GM18502 (cell line): ENCODE results near the gene GPC1.
"Not testable (repeated sequence)": the region's sequence is repeated elsewhere in the genome, so short reads cannot be mapped to it uniquely, and the experiment has no call there.

Experiments
- ATAC-seq: cut with Tn5 transposase; IDR thresholded peaks from one replicate; pipeline ENCODE4 v1.9.1; 2021; ENCODE audit warnings: mild to moderate bottlenecking; ENCODE audit not compliant: unreplicated experiment, poor library complexity

The GPC1 gene

DNA sequence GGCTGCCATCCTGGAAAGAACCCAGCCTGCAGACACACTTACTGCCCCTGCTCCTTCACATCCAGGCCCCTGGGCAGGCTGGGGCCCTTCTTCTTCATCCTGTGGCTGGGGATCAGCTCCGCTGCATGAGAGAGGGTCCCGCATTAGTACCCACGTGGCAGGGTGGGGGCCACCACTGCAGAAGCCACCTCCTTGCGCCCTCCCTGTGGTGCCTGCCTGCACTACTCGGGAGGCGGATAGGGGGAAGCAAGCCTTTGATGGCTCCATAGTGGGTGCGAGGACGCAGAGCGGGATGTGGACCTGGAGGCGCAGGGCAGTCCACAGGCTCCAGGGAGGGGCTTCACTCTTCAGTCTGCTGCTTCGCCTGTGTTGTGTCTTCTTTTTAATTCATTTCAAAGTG, 46.7 kb downstream of the GPC1 start:
- no peak for ATAC-seq

DNA sequence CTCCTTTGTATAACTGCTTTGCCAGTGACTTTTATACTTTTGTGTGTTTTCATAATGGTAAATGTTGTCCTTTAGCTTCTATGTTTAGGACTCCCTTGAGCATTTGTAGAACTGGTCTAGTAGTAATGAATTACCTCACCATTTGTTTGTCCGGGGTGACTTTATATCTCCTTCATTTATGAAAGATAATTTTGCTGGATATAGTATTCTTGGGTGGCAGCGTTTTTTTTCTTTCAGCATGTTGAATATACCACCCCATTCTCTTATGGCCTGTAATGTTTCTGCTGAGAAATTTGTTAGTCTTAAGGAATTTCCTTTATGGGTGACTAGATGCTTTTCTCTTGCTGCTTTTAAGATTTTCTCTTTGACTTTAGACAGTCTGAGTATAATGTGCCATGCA, 56.0 kb downstream of the GPC1 start:
- no peak for ATAC-seq

DNA sequence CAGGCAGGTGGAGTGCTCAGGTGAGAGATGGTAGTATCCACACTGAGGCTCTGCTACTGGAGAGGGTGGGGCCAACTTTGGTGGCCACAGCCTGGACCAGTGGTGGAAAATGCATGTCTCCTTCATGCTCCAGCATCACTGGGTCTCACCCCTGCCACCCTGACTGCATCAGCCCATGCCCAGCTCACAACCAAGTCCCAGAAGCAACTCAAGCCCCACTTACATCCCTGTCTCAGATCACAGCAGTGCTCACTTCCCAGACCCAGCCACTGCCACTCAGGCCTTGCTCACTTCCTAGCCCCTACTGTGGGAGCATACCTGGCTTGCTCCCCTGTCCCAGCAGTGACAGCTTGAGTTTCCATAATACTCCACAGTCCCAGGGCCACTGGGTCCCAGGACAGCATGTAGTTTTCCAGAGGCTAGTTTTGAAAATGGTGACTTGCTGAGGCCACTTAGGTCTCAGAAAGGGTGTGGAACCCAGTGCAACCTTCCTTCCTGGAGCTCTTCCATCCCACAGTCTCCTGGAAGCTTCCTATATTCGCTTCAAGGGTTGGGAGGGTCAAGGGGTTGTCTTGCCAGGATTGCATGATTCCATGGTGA, 58.8 kb downstream of the GPC1 start:
- no peak for ATAC-seq

DNA sequence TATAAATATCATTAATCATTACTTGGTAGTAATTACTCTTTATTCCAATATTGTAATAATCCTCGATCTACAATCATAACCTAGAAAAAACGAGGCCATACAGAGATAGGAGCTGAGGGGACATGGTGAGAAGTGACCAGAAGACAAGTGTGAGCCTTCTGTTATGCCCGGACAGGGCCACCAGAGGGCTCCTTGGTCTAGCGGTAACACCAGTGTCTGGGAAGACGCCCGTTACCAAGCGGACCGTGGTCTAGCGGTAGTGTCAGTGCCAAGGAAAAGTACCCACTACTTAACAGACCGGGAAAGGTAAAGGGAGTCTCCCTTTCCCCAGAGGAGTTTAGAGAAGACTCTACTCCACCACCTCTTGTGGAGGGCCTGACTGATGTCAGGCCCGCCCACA, 59.5 kb downstream of the GPC1 start:
- ATAC-seq, result not testable (repeated sequence)

DNA sequence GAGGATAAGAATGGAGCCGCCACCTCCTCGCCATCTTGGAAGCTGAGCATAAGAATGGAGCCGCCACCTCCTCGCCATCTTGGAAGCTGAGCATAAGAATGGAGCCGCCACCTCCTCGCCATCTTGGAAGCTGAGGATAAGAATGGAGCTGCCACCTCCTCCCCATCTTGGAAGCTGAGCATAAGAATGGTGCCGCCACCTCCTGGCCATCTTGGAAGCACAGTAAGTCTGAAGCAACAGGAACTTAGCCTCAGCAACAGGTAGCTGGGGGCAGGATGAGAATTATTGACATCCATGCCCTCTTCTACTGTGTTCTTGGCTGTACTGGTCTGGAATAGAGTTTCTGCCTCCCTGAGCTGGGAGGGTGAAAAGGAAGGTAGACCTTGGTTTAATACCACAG, 61.6 kb downstream of the GPC1 start:
- ATAC-seq, result not testable (repeated sequence)

DNA sequence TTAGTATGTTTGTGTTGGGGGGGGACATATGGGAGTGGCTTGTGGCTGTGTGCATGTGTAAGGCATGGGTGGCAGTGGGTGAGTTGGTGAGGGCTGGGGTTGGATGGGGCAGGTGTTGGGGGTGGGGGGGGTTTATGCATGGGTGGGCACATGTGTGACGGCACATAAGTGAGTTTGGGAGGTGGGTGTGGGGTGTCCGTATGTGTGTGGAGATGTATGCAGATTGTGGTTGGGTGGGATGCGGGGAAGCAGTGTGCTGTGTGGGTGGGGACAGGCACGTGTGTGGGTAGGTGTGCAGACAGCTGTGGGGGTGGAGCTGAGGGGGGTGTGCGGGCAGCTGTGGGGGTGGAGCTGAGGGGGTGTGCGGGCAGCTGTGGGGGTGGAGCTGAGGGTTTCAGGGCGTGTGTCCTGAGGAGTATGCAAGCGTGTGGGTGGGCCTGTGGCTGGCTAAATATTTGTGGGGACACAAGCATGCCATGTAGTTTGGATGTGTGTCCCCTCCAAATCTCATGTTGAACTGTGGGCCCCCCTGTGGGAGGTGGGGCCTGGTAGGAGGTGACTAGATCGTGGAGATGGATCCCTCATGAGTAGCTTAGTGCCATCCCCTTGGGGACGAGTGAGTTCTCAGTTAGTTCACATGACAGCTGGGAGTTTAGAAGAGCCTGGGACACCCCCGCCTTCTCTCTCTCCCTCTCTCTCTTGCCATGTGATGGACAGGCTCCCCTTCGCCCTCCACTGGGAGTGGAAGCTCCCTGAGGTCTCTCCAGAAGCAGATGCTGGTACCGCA, 62.9 kb downstream of the GPC1 start:
- no peak for ATAC-seq

DNA sequence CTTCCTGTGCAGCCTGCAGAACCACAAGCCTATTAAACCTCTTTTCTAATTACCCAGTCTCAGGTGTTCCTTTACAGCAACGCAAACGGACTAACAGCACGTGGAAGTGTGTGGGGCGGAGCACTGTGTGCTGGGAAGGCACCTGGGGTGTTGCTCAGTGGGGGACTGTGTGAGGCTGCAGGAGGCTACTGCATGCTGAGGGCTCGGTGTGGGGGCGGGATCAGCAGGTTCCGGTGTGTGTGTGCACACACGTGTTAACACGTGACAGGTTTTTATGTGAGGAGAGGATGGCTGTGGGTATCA, 63.4 kb downstream of the GPC1 start:
- ATAC-seq, result no peak

DNA sequence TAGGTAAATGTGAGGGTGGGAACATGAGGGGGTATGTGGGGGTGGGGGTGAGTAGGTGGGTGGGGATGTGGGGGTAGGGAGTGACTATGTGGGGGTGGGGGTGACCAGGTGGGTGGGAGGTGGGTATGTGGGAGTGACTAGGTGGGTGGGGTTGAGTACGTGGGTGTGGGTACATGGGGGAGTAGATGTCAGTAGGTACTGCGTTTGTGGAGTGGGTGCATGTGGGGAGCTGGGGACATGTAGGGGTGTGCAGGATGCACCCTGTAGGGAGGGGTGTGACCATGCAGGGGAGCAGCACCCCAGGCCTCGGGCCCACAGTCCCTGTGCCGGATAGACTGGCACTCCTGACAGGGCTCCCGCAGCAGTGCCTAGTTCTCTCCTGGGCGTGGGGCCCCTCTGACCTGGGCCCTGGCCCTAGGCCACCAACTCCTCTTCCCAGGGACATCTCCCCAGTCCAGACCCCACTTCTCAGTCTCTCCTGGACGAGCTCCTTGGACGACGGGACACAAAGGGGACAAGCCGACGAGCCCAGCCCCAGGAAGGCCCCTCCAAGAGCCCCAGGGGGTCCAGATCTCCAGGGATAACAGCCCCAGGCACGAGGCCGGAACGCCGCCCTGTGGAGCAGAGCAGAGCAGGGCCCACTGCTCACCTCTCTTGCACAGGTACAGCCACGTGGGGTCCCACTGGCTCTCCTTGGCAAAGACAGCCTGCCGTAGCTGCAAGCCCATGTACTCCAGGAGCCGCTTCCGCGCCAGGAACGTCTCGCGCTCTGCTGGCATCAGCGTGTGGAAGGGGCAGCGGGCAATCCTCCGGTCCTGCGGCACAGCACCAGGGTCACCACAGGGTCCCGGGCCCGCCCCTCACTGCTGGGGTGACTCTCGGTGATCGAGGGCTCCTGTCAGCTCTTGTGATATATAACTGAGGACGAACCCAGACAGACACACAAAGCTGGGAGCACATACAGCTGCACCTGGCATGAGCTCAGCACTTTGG, 64.1 kb downstream of the GPC1 start:
- no peak for ATAC-seq

DNA sequence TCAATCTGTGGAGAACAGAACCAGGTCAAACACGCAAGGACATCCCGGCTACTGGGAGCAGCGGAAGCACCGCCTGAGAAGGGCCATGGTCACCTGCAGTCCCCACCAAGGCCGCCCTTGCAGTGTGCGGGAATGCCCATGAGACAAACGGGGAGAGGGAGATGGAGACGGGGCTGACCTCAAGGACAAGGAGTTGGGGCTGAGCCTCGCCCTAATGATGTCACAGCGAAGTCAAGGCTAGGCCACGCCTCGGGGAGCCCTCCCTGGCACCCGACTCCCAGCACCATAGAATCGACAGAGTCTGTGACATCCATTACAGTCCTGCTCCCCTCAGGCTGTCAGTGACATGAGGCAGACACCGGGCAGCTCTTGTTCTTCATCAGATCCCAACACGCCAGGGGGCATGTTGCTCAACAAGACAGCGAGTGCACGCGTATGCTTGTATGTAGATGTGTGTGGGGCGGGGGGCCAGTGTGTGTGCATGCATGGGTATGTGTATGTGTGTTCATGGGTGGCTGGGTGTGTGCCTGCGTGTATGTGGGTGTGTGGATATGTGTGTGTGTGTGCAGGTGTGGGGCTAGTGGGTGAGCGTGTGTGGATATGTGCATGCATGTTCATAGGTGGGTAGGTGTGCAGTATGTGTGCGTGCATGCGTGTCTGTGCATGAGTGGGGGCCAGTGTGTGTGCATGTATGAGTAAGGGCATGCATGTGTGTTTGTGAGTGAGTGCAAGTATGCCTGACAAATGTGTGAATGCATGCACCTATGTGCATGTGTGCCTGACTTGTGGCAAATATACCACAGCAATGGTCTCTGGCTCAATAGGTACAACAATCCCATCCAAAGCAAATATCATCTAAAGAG, 65.3 kb downstream of the GPC1 start:
- ATAC-seq, result no peak

DNA sequence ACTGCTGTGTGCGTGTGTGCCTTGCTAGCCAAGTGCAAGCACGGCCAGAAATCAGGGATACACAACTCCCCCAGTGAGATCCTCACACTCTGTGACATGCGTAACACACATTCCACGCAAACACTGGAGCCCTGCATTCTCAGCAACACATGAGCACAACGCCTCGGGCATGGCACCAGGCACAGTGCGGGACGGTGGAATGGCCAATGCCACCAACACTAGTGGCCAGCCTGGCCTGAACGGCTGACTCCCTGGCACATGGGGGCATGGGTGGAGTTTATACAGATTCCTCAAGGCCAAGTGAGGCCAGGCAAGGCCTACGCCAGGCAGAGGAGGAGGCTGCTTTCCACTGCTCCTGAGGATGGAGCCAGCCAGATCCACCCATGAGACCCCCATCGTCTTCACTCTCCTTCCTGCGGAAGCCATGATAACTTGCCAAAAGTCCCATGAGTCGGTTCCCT, 66.1 kb downstream of the GPC1 start:
- ATAC-seq, result no peak

DNA sequence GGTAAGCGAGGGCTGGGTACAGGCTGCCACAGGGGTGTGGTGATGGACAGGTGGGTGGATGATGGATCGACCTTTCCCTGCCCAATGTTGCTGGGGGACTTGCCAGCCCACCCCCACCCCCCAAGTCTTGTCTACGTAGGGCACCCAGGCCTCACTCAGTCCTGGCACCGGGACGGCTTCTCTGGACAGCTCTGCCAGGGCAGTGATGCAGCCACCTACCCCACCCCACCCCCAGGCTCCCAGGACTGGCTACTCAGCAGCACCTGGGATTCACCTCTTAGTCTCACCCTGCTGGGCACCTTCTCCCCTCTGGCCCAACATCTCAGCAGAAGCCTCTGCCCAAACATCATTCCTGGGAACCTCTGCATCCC, 66.6 kb downstream of the GPC1 start:
- no peak for ATAC-seq

DNA sequence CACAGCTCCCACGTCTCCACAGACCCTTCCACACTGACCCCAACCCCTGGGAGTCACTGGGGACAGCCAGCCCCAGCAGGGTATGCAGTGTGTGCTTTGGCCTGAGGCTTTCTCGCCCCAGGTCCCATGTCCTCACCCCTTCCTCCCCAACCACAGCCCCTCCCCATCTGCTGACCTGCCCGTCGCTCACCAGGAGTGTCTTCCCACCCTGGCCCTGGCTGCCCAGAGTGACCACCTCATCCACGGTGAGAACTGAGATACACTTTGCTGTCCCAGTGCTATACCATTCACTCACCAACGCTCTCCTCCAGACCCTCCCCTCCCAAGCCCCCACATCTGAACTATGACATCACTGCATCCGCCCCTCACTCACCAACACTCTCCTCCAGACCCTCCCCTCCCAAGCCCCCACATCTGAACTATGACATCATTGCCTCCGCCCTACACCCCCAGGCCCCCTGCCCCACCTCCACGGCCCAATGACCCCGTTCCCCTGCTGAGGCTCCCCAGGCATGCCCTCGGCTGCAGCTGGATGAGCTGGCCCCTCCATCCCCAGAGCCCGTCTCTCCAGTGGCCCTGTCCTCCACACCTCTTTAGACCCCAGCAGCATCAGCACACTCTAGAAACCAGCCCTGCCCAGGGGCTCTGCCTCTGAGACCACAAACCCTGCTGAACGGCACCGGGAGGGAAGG, 67.1 kb downstream of the GPC1 start:
- no peak for ATAC-seq

DNA sequence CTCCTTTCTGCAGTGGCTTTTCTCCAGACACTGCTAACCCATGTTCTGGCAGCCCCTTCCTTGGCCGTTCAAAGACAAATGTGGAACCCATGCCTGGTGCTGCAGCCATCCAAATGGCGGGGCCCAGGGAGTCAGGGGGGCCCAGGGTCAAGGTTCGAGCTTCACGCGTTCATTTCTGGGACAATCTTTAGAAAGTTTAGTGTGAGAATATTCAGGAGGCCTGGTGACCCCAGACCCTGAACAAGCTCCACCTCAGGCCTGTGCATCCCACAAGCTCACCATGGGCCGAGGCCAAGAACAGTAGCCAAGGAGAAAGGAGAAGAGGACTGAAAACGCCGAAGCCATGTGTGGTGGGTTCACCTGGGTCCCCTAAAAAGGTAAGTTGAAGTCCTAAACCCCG, 67.9 kb downstream of the GPC1 start:
- no peak for ATAC-seq

DNA sequence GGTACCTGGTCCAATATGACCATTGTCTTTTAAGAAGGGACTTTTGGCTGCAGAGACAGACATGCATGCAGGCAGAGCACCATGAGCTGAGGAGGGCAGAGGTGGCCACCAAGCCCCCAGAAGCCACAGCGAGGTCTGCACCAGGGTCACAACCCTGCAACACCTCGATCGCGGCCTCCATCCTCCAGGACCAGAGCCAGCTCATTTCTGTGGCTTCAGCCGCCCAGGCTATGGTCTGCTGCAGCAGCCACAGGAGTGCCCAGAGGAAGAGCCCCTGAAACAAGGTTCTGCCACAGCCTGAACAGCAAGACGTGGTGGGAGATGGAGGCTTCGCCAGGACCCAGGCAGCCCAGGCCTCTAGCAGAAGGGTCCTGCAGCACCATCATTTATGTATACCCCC, 68.4 kb downstream of the GPC1 start:
- ATAC-seq, result no peak

DNA sequence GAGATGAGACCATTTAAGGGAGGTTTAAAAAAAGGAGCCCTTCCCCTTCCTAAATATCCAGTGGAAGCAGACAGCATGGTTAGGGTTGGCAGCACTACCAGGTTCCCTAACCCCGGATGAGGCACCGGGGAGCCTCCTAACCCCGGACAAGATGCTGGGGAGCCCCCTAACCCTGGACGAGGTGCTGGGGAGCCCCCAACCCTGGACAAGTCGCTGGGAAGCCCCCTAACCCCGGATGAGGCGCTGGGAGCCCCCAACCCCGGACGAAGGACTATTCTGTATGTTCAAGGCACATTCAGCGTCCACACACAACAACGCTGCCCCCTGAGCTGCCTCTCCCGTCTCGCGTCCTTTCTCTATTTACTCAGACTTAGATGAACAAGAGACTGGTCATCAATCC, 70.4 kb downstream of the GPC1 start:
- no peak for ATAC-seq

DNA sequence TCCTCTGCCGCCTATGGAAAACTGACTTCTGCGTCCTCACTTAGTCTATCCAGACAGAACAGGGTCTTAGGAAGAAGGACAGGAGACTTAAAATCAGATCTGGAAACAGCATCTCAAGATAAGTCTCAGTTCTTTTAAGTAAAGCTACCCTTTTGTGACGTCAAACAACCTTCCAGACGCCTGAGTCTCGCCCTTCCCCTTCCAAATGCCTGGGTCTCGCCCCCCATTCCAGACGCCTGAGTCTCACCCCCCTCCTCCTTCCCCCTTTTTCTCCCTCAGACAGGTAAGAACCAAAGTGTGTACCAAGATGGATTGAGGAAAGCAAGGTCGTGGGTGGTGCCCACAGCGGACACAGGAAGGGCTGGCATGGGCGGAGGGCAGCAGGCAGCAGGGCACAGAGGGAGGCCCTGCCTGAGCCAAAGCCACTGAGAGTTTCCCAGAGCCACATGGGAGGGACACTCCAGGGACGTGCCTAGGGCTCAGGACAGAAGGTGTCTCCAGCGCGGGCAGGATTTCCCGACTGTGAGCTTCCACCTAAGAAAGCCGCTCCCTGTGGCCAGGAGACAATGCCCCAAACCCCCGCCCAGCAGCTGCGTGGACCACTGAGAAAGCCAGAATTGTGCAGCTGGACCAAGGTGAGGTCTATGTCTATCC, 71.1 kb downstream of the GPC1 start:
- ATAC-seq, result no peak

DNA sequence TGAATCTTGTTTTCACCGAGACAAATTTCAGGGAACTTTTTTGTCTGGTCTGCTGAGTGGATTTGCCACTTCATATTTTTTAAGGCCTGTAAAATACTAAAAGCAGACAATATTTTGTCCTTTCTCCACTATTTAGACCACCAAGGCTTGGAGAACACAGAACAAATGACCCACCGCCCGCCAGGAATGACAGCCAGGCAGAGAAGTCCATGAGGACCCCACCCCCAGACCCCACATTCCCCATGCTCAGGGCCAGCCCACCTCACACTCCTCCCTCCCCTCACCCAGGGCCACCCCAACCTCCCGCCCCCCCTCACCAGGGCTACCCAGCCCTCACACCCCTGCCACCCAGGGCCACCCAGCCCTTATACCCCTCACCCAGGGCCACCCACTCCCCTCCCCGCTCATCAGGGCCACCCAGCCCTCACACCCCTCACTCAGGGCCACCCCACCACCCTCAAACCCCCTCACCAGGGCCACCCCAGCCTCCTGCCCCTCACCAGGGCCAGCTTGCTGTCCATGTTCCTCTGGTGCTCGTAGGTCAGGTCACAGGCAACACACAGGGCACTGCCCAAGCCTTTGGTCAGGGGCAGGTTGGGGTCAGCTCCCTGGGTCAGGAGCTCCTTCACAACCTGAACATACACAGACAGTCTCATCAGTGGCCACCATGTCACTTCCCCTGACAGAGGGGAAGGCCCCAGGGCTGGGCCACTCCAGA, 71.8 kb downstream of the GPC1 start:
- no peak for ATAC-seq

DNA sequence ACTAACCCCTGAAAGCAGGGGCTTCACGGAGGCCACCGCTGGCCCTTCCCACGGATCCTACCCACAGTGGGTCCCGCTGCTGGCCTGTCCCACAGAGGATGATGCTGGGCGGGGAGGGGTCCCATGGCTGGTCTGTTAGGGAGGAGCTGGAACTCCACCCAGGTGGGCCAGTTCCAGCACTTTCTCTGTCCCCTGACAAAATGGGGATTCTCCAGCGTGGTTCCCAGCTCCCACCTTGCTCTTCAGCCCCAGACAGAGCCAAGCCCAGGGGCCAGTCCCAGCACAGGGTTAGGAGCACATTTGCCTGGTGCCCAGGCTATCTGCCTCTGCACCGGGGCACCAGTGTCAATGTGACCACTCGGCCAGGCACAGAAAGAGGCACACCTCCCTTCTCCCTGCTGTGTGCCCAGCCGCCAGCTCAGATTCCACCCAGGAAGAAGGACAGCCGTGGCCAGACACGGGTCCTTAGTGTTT, 72.4 kb downstream of the GPC1 start:
- ATAC-seq, result no peak
